A673 (cell line): ENCODE data around the gene NDN. TPM values are rescaled to one million over a fixed set of nuclear protein-coding genes. Genes with fewer than 3 reads are reported as not detected.

Source experiments
- BruUV-seq: library from RNA; stranded (reverse); fragments of 400-500 nt; replicated peaks from 2 replicates; lab custom pipeline; 2021; lab: Mats Ljungman, UMichigan
- CTCF ChIA-PET: fragments of 300-600 bp; sonication (Branson Sonifier 250); formaldehyde crosslinking; loops from one replicate; lab custom pipeline; 2022; ENCODE audit warnings: antibody characterized with exemption; lab: Charles Lee
- POLR2A ChIA-PET: fragments of 300-600 bp; sonication (Branson Sonifier 250); formaldehyde crosslinking; loops from one replicate; lab custom pipeline; 2022; ENCODE audit warnings: antibody characterized with exemption; ENCODE audit not compliant: low non-redundant PET; lab: Charles Lee
- DNase-seq: peaks from one replicate; pipeline ENCODE4 v3.0.0-alpha.2; 2015; ENCODE audit warnings: low spot score
- H3K27ac ChIP-seq: fragments of 200-600 bp; sonication (generic); 2 replicates; pipeline ENCODE4 v1.5.1; 2016; ENCODE audit warnings: mixed run types, low read depth, mild to moderate bottlenecking, mixed read lengths, antibody characterized with exemption, low read length; ENCODE audit not compliant: poor library complexity, severe bottlenecking
- H3K27me3 ChIP-seq: fragments of 200-600 bp; sonication (generic); replicated peaks from 2 replicates; pipeline ENCODE4 v1.6.1; 2017; ENCODE audit warnings: mixed run types, low read depth, mild to moderate bottlenecking, mixed read lengths, antibody characterized with exemption, low read length; ENCODE audit not compliant: insufficient read depth, poor library complexity
- H3K36me3 ChIP-seq: fragments of 200-600 bp; sonication (generic); 2 replicates; pipeline ENCODE4 v1.6.1; 2016; ENCODE audit warnings: mixed run types, mild to moderate bottlenecking, mixed read lengths, antibody characterized with exemption, low read length; ENCODE audit not compliant: insufficient read depth, poor library complexity, severe bottlenecking
- H3K4me1 ChIP-seq: fragments of 200-600 bp; sonication (generic); 2 replicates; pipeline ENCODE4 v1.6.1; 2017; ENCODE audit warnings: mixed run types, mild to moderate bottlenecking, mixed read lengths, antibody characterized with exemption, low read length; ENCODE audit not compliant: insufficient read depth, poor library complexity, severe bottlenecking
- H3K4me3 ChIP-seq: fragments of 200-600 bp; sonication (generic); 2 replicates; pipeline ENCODE4 v1.5.1; 2016; ENCODE audit warnings: low read depth, mixed run types, mild to moderate bottlenecking, mixed read lengths, low read length; ENCODE audit not compliant: poor library complexity, severe bottlenecking
- H3K9me3 ChIP-seq: fragments of 200-600 bp; sonication (generic); 2 replicates; pipeline ENCODE4 v1.6.1; 2016; ENCODE audit warnings: mixed run types, low read depth, mild to moderate bottlenecking, mixed read lengths, antibody characterized with exemption, low read length; ENCODE audit not compliant: poor library complexity, severe bottlenecking
- CTCF ChIP-seq: fragments of 300-800, 200-600 bp; sonication (generic); conservative IDR thresholded peaks from 2 replicates; pipeline ENCODE4 v1.5.1; 2017; ENCODE audit warnings: low read depth, mild to moderate bottlenecking, antibody characterized with exemption, low read length, moderate library complexity, mixed read lengths
- EZH2 ChIP-seq: fragments of 200-600 bp; sonication (generic); IDR thresholded peaks from 2 replicates; pipeline ENCODE4 v1.6.1; 2017; ENCODE audit warnings: borderline replicate concordance, low read depth, mild to moderate bottlenecking, mixed read lengths, antibody characterized with exemption, low read length; ENCODE audit not compliant: poor library complexity, severe bottlenecking
- intact Hi-C: fragments of 100-400 bp; cut with micrococcal nuclease; formaldehyde crosslinking; loops from one replicate; pipeline ENCODE4 v1.10.0; 2022; ENCODE audit not compliant: unreplicated experiment
- total RNA-seq: library from RNA; stranded (reverse); gene quantifications from 2 replicates; pipeline ENCODE4 v1.2.3, GENCODE V29; 2021

NDN gene
- total RNA-seq, 1 experiment from 2014 or later = not detected

- Histone ChIP-seq H3K27ac (no peak overlapping the region), H3K4me3 (no peak overlapping the region), H3K27me3 (no peaks in the 10 kb centered on the region), H3K4me1 (no peaks in the 10 kb centered on the region), H3K36me3 (no peaks in the 10 kb centered on the region), H3K9me3 (peaks cover 4% of the 10 kb centered on the region)
- ChIA-PET POLR2A (no interaction called here), CTCF (no interaction called here)
- DNase-seq = peak; percentile 69
- intact Hi-C loops = loop anchor here (5.0 to 10.0 kb wide), 2 partner anchors 212 to 1860 kb away; no protein-coding TSS in a partner anchor
- no TSS peak for BruUV-seq
- TF ChIP-seq EZH2 (no peak), CTCF (peak; percentile 83)
Measured at GRCh38 chr15:23642413-23643044, 44.6 kb downstream of the NDN start.

Other genes with a start within 250 kb of the NDN start
- not detected in 2 replicates for gene GOLGA6L2, start 240.1 kb downstream of the NDN start, total RNA-seq
- gene MKRN3, start 121.6 kb downstream of the NDN start, total RNA-seq = not detected in 2 replicates
- not detected in 2 replicates for gene MAGEL2, start 39.4 kb downstream of the NDN start, total RNA-seq